CD4-positive, alpha-beta T cell (primary cell): ENCODE measurements around the gene BCCIP. TPM values are rescaled to one million over a fixed set of nuclear protein-coding genes. Genes with fewer than 3 reads are reported as not detected.

Experiments
- ATAC-seq: fragments of 200-7000 bp; cut with Tn5 transposase; one replicate; pipeline ENCODE4 v1.10.0; 2022; ENCODE audit warnings: mild to moderate bottlenecking; ENCODE audit not compliant: poor library complexity
- CTCF ChIA-PET: fragments of 350-600 bp; sonication (Branson Sonifier 250); formaldehyde crosslinking; loops from one replicate; lab custom pipeline; 2021; ENCODE audit warnings: antibody characterized with exemption, inconsistent platforms; lab: Charles Lee
- POLR2A ChIA-PET: fragments of 350-600 bp; sonication (Branson Sonifier 250); formaldehyde crosslinking; loops from one replicate; lab custom pipeline; 2021; ENCODE audit warnings: antibody characterized with exemption, inconsistent platforms; lab: Charles Lee
- DNase-seq, 14 experiments: peaks; one replicate each; pipeline ENCODE4 v3.0.0-alpha.2; 2013 to 2020; ENCODE audit warnings: mixed read lengths in 2 of 14
- H3K27ac ChIP-seq, 2 donors: one replicate each; pipeline versions ENCODE4 v1.5.1 to v1.7.0; 2013; ENCODE audit warnings: low read length in 2 of 2, low read depth in 1 of 2, mild to moderate bottlenecking in 1 of 2
- H3K27me3 ChIP-seq, 2 experiments: 1 replicate in 1 of 2; 2 replicates in 1 of 2; pipeline versions ENCODE4 v1.6.1 to v1.7.0; 2013; ENCODE audit warnings: low read length in 2 of 2, control low read depth in 1 of 2, mild to moderate bottlenecking in 1 of 2, moderate library complexity in 1 of 2; ENCODE audit not compliant: insufficient read depth in 2 of 2, control insufficient read depth in 1 of 2
- H3K36me3 ChIP-seq: one replicate; pipeline ENCODE4 v1.6.1; 2013; ENCODE audit warnings: low read length, control low read depth; ENCODE audit not compliant: insufficient read depth
- H3K4me1 ChIP-seq: one replicate; pipeline ENCODE4 v1.6.1; 2013; ENCODE audit warnings: low read length, control low read depth; ENCODE audit not compliant: insufficient read depth
- H3K4me3 ChIP-seq: one replicate; pipeline ENCODE4 v1.5.1; 2013; ENCODE audit warnings: mild to moderate bottlenecking, low read length, moderate library complexity
- H3K9me3 ChIP-seq, 2 experiments: 1 replicate in 1 of 2; 2 replicates in 1 of 2; pipeline versions ENCODE4 v1.6.1 to v1.7.0; 2013; ENCODE audit warnings: low read length in 2 of 2, mild to moderate bottlenecking in 2 of 2, control low read depth in 1 of 2, moderate library complexity in 1 of 2; ENCODE audit not compliant: control insufficient read depth in 1 of 2, insufficient read depth in 1 of 2
- H3K27ac Mint-ChIP-seq: one replicate; pipeline ENCODE4 v1.8.0; 2020; ENCODE audit warnings: mixed read lengths
- H3K27me3 Mint-ChIP-seq: one replicate; pipeline ENCODE4 v1.8.0; 2021; ENCODE audit warnings: mixed read lengths
- H3K36me3 Mint-ChIP-seq: one replicate; pipeline ENCODE4 v1.8.0; 2021; ENCODE audit warnings: low read depth, mixed read lengths
- H3K4me1 Mint-ChIP-seq: one replicate; pipeline ENCODE4 v1.8.0; 2021; ENCODE audit warnings: low read depth, mixed read lengths
- H3K4me3 Mint-ChIP-seq: one replicate; pipeline ENCODE4 v1.8.0; 2020; ENCODE audit warnings: mild to moderate bottlenecking, mixed read lengths
- H3K9me3 Mint-ChIP-seq: one replicate; pipeline ENCODE4 v1.8.0; 2020; ENCODE audit warnings: mixed read lengths
- CTCF ChIP-seq: fragments of 200-600 bp; IDR thresholded peaks from one replicate; pipeline ENCODE4 v1.8.0; 2022; ENCODE audit warnings: antibody characterized with exemption, mild to moderate bottlenecking
- intact Hi-C, 2 experiments: fragments of 100-400 bp; cut with DNase I in 1 of 2; cut with micrococcal nuclease in 1 of 2; formaldehyde crosslinking; loops; one replicate each; pipeline versions ENCODE4 v1.15.1 to v1.9.0; 2023 to 2025; cut with DNase I, micrococcal nuclease
- total RNA-seq, 174 experiments: library from RNA in 2 of 174; stranded (reverse) in 2 of 174; gene quantifications; one replicate each; pipeline ENCODE4 v1.2.3 and lab custom pipeline; 2021 to 2026

Gene BCCIP
- total RNA-seq, 2 experiments from 2014 or later: 31.2 to 32.7 TPM

- H3K27ac Mint-ChIP-seq: peak overlapping the region; percentile 82
Observed at GRCh38 chr10:125820701-125821100, 2.6 kb upstream of the BCCIP start.

GRCh38 chr10:125823663-125824251 is 411 bp downstream of the BCCIP start:
- Histone ChIP-seq H3K4me3 (peak overlapping the region; percentile 84), H3K36me3 (peaks cover 25% of the 10 kb centered on the region), H3K4me1 (peaks cover 30% of the 10 kb centered on the region), H3K9me3 (no peaks in the 10 kb centered on the region), H3K27ac (peak overlapping the region; percentile 84 to 97), H3K27me3 (no peaks in the 10 kb centered on the region)
- POLR2A ChIA-PET: interaction anchor here (0.6 to 1.9 kb wide), 8 partner anchors 8 to 1408 kb away, joined by 3 to 34 read pairs (median 4); partner anchors contain the start of gene EDRF1
- CTCF ChIA-PET: interaction anchor here (0.8 to 1.4 kb wide), 2 partner anchors 104 to 1435 kb away, joined by 3 read pairs; partner anchors contain the start of gene EDRF1
- ATAC-seq (peak; percentile 2), DNase-seq (peak in 3 of 14 experiments; percentile 6 to 21 (median 21))
- no peaks in the 10 kb centered on the region for H3K9me3 Mint-ChIP-seq
- TF ChIP-seq CTCF: no peak
- intact Hi-C loops: loop anchor here (1.0 to 10.0 kb wide), 5 partner anchors 104 to 1361 kb away; partner anchors contain the start of genes EDRF1 (in 2 of the 2), ABRAXAS2 (in 1 of the 2) and LHPP (in 1 of the 2)
- no peaks in the 10 kb centered on the region for H3K27me3 Mint-ChIP-seq
- no peak overlapping the region for H3K27ac Mint-ChIP-seq
- H3K4me3 Mint-ChIP-seq: no peak overlapping the region
- H3K36me3 Mint-ChIP-seq: peaks cover 34% of the 10 kb centered on the region
- peaks cover 36% of the 10 kb centered on the region for H3K4me1 Mint-ChIP-seq

More at GRCh38 chr10:125820701-125821100, 2.6 kb upstream of the BCCIP start:
- Mint-ChIP-seq H3K9me3 (no peaks in the 10 kb centered on the region), H3K4me1 (peaks cover 31% of the 10 kb centered on the region), H3K4me3 (peak overlapping the region; percentile 91), H3K36me3 (peaks cover 16% of the 10 kb centered on the region), H3K27me3 (no peaks in the 10 kb centered on the region)
- Histone ChIP-seq H3K27ac (no peak overlapping the region), H3K27me3 (no peaks in the 10 kb centered on the region), H3K36me3 (peaks cover 2% of the 10 kb centered on the region), H3K4me3 (no peak overlapping the region), H3K4me1 (peaks cover 30% of the 10 kb centered on the region), H3K9me3 (no peaks in the 10 kb centered on the region)
- no peak for TF ChIP-seq CTCF
- DNase-seq (no peak), ATAC-seq (no peak)
- ChIA-PET CTCF (no interaction called here), POLR2A (no interaction called here)
- intact Hi-C loops: loop anchor here (2.0 to 10.0 kb wide), 5 partner anchors 78 to 1358 kb away; partner anchors contain the start of genes ABRAXAS2 (in 1 of the 2), EDRF1 (in 1 of the 2) and LHPP (in 1 of the 2)

GRCh38 chr10:125824736-125825135 is 1.4 kb downstream of the BCCIP start:
- H3K9me3 Mint-ChIP-seq: no peaks in the 10 kb centered on the region
- intact Hi-C loops: loop anchor here (5.0 to 10.0 kb wide), 4 partner anchors 110 to 1362 kb away; partner anchors contain the start of genes ABRAXAS2 (in 1 of the 2), EDRF1 (in 1 of the 2) and LHPP (in 1 of the 2)
- CTCF ChIA-PET: no interaction called here
- H3K27ac Mint-ChIP-seq: no peak overlapping the region
- ATAC-seq: no peak
- DNase-seq: no peak
- peaks cover 30% of the 10 kb centered on the region for H3K4me1 ChIP-seq
- H3K27me3 ChIP-seq: no peaks in the 10 kb centered on the region
- peaks cover 44% of the 10 kb centered on the region for H3K36me3 Mint-ChIP-seq
- no peak overlapping the region for H3K4me3 ChIP-seq
- peaks cover 41% of the 10 kb centered on the region for H3K4me1 Mint-ChIP-seq
- no peak overlapping the region for H3K27ac ChIP-seq
- no peaks in the 10 kb centered on the region for H3K27me3 Mint-ChIP-seq
- no peaks in the 10 kb centered on the region for H3K9me3 ChIP-seq
- no peak overlapping the region for H3K4me3 Mint-ChIP-seq
- TF ChIP-seq CTCF: no peak
- peaks cover 35% of the 10 kb centered on the region for H3K36me3 ChIP-seq
- POLR2A ChIA-PET: no interaction called here
